Lower lobe of right lung (tissue), 2 donors: ENCODE results near the gene CLCN5. TPM values are rescaled to one million over a fixed set of nuclear protein-coding genes. Genes with fewer than 3 reads are reported as not detected.
A peak's percentile ranks its signal among the peaks of the same experiment; 100 is the strongest.

ENCODE experiments used
- ATAC-seq, 2 donors: fragments of 200-7000 bp; cut with Tn5 transposase; one replicate each; pipeline ENCODE4 v1.9.1; 2020 to 2022; ENCODE audit warnings: mild to moderate bottlenecking in 2 of 2, moderate library complexity in 2 of 2
- DNase-seq: peaks from one replicate; pipeline ENCODE4 v3.0.0-alpha.2; 2020
- H3K27ac ChIP-seq: fragments of 200-600 bp; one replicate; pipeline ENCODE4 v1.8.0; 2022
- H3K27me3 ChIP-seq: fragments of 200-600 bp; one replicate; pipeline ENCODE4 v1.8.0; 2022; ENCODE audit warnings: low read depth
- H3K36me3 ChIP-seq: fragments of 200-600 bp; one replicate; pipeline ENCODE4 v1.8.0; 2022; ENCODE audit warnings: mild to moderate bottlenecking
- H3K4me1 ChIP-seq: fragments of 200-600 bp; one replicate; pipeline ENCODE4 v1.8.0; 2022
- H3K4me3 ChIP-seq: fragments of 200-600 bp; one replicate; pipeline ENCODE4 v1.8.0; 2022; ENCODE audit warnings: mild to moderate bottlenecking
- H3K9me3 ChIP-seq: fragments of 200-600 bp; one replicate; pipeline ENCODE4 v1.8.0; 2022
- CTCF ChIP-seq: fragments of 200-600 bp; IDR thresholded peaks from one replicate; pipeline ENCODE4 v1.8.0; 2022; ENCODE audit warnings: antibody characterized with exemption, mild to moderate bottlenecking
- intact Hi-C: fragments of 100-400 bp; cut with DNase I; formaldehyde crosslinking; loops from one replicate; pipeline ENCODE4 v1.11.0; 2022
- total RNA-seq: library from RNA; stranded (reverse); fragmentation: NEBNext Ultra II Directional; extraction: Animal tissue kit (Norgen Biotek cat#: 25700); gene quantifications from one replicate; pipeline ENCODE4 v1.2.1, GENCODE V29; 2021
- donor health status: DM: no; HTN: yes; CAD: no; lungs with severe emphysema.

Gene CLCN5
- total RNA-seq, 1 donor from 2014 or later, result 12.9 TPM

GRCh38 chrX:50103866-50104566, 181.6 kb downstream of the CLCN5 start:
- Histone ChIP-seq H3K4me1 (no peaks in the 10 kb centered on the region), H3K9me3 (no peaks in the 10 kb centered on the region), H3K27ac (no peak overlapping the region), H3K36me3 (no peaks in the 10 kb centered on the region), H3K27me3 (no peaks in the 10 kb centered on the region), H3K4me3 (no peak overlapping the region)
- no peak for ATAC-seq
- no peak for DNase-seq
- intact Hi-C loops, result no loop called here
- no peak for TF ChIP-seq CTCF

- Histone ChIP-seq H3K4me1 (no peaks in the 10 kb centered on the region), H3K27ac (no peak overlapping the region), H3K27me3 (no peaks in the 10 kb centered on the region), H3K9me3 (no peaks in the 10 kb centered on the region), H3K4me3 (no peak overlapping the region), H3K36me3 (no peaks in the 10 kb centered on the region)
- TF ChIP-seq CTCF, result no peak
- ATAC-seq (no peak), DNase-seq (no peak)
- intact Hi-C loops, result no loop called here
These were observed 183.8 kb downstream of the CLCN5 start for GRCh38 chrX:50106051-50106675.

- ATAC-seq, result no peak
- Histone ChIP-seq H3K4me3 (no peak overlapping the region), H3K4me1 (no peaks in the 10 kb centered on the region), H3K27me3 (no peaks in the 10 kb centered on the region), H3K27ac (no peak overlapping the region), H3K36me3 (no peaks in the 10 kb centered on the region), H3K9me3 (no peaks in the 10 kb centered on the region)
- intact Hi-C loops, result no loop called here
- DNase-seq, result no peak
- TF ChIP-seq CTCF, result no peak
These were observed 185.1 kb downstream of the CLCN5 start for GRCh38 chrX:50107470-50107869.

- DNase-seq, result no peak
- H3K4me1 ChIP-seq, result no peaks in the 10 kb centered on the region
These were observed 185.9 kb downstream of the CLCN5 start for GRCh38 chrX:50108264-50108663.

GRCh38 chrX:50111742-50112141, 189.3 kb downstream of the CLCN5 start:
- no peaks in the 10 kb centered on the region for H3K4me1 ChIP-seq
- no peak for ATAC-seq
- no peaks in the 10 kb centered on the region for H3K9me3 ChIP-seq
- intact Hi-C loops, result no loop called here
- DNase-seq, result peak; percentile 42
- TF ChIP-seq CTCF, result no peak
- H3K27ac ChIP-seq, result no peak overlapping the region
- H3K36me3 ChIP-seq, result no peaks in the 10 kb centered on the region
- H3K4me3 ChIP-seq, result no peak overlapping the region
- no peaks in the 10 kb centered on the region for H3K27me3 ChIP-seq

More at GRCh38 chrX:50108264-50108663, 185.9 kb downstream of the CLCN5 start:
- intact Hi-C loops, result no loop called here
- Histone ChIP-seq H3K27ac (no peak overlapping the region), H3K9me3 (no peaks in the 10 kb centered on the region), H3K36me3 (no peaks in the 10 kb centered on the region), H3K4me3 (no peak overlapping the region), H3K27me3 (no peaks in the 10 kb centered on the region)
- ATAC-seq, result no peak
- no peak for TF ChIP-seq CTCF
